Liver (tissue), 9 donors: ENCODE measurements around the gene BIRC7. TPM values are rescaled to one million over a fixed set of nuclear protein-coding genes. Genes with fewer than 3 reads are reported as not detected.

Experiments
- DNase-seq: peaks from one replicate; pipeline ENCODE4 v3.0.0-alpha.2; 2017; ENCODE audit warnings: low spot score
- H3K27ac ChIP-seq, 2 donors: one replicate each; pipeline ENCODE4 v1.7.0; 2013; ENCODE audit warnings: inconsistent platforms in 2 of 2, low read length in 2 of 2, control low read depth in 1 of 2, low read depth in 1 of 2, mild to moderate bottlenecking in 1 of 2
- H3K27me3 ChIP-seq, 4 donors: one replicate each; pipeline versions ENCODE4 v1.6.1 to v1.7.0; 2013; ENCODE audit warnings: low read length in 3 of 4, inconsistent platforms in 1 of 4, mild to moderate bottlenecking in 1 of 4, moderate library complexity in 1 of 4; ENCODE audit not compliant: control insufficient read depth in 4 of 4, insufficient read depth in 4 of 4
- H3K36me3 ChIP-seq, 4 donors: one replicate each; pipeline versions ENCODE4 v1.6.1 to v1.7.0; 2013; ENCODE audit warnings: low read length in 3 of 4, mild to moderate bottlenecking in 3 of 4, low read depth in 1 of 4, moderate library complexity in 1 of 4; ENCODE audit not compliant: control insufficient read depth in 4 of 4, insufficient read depth in 3 of 4
- H3K4me1 ChIP-seq, 4 donors: one replicate each; pipeline versions ENCODE4 v1.6.1 to v1.7.0; 2013; ENCODE audit warnings: low read length in 3 of 4, mild to moderate bottlenecking in 3 of 4, moderate library complexity in 1 of 4; ENCODE audit not compliant: control insufficient read depth in 4 of 4, insufficient read depth in 4 of 4
- H3K4me3 ChIP-seq, 3 donors: one replicate each; pipeline versions ENCODE4 v1.6.1 to v1.7.0; 2013; ENCODE audit warnings: low read length in 3 of 3, control low read depth in 1 of 3, low read depth in 1 of 3, mild to moderate bottlenecking in 1 of 3
- H3K9ac ChIP-seq, 2 donors: one replicate each; pipeline ENCODE4 v1.7.0; 2013; ENCODE audit warnings: low read length in 2 of 2, mild to moderate bottlenecking in 2 of 2, moderate library complexity in 2 of 2, control low read depth in 1 of 2, low read depth in 1 of 2
- H3K9me3 ChIP-seq, 4 donors: one replicate each; pipeline versions ENCODE4 v1.6.1 to v1.7.0; 2013; ENCODE audit warnings: low read length in 3 of 4; ENCODE audit not compliant: control insufficient read depth in 4 of 4
- EGR1 ChIP-seq, 2 donors: IDR thresholded peaks; 2 replicates each; pipeline ENCODE4 v1.6.1; 2016 to 2018; ENCODE audit warnings: antibody characterized with exemption in 2 of 2, low read depth in 2 of 2
- FOXA1 ChIP-seq: IDR thresholded peaks from 2 replicates; pipeline ENCODE4 v1.6.1; 2016; ENCODE audit warnings: antibody characterized with exemption
- FOXA2 ChIP-seq: IDR thresholded peaks from 2 replicates; pipeline ENCODE4 v1.6.1; 2016; ENCODE audit warnings: antibody characterized with exemption
- GABPA ChIP-seq, 2 donors: IDR thresholded peaks in 1 of 2; conservative IDR thresholded peaks in 1 of 2; 2 replicates each; pipeline ENCODE4 v1.6.1; 2016; ENCODE audit warnings: antibody characterized with exemption in 2 of 2, mild to moderate bottlenecking in 1 of 2, moderate library complexity in 1 of 2
- HNF4A ChIP-seq, 2 donors: conservative IDR thresholded peaks; 2 replicates each; pipeline ENCODE4 v1.6.1; 2016; ENCODE audit warnings: antibody characterized with exemption in 2 of 2, mild to moderate bottlenecking in 2 of 2
- HNF4G ChIP-seq: IDR thresholded peaks from 2 replicates; pipeline ENCODE4 v1.6.1; 2016; ENCODE audit warnings: antibody characterized with exemption
- JUND ChIP-seq, 2 donors: IDR thresholded peaks; 2 replicates each; pipeline ENCODE4 v1.6.1; 2016; ENCODE audit warnings: antibody characterized with exemption in 2 of 2
- NR2F2 ChIP-seq: IDR thresholded peaks from 2 replicates; pipeline ENCODE4 v1.6.1; 2016; ENCODE audit warnings: antibody characterized with exemption
- RAD21 ChIP-seq, 2 donors: IDR thresholded peaks; 2 replicates each; pipeline ENCODE4 v1.6.1; 2016; ENCODE audit warnings: antibody characterized with exemption in 2 of 2, mild to moderate bottlenecking in 2 of 2
- RXRA ChIP-seq, 2 donors: IDR thresholded peaks; 2 replicates each; pipeline ENCODE4 v1.6.1; 2017 to 2018; ENCODE audit warnings: antibody characterized with exemption in 2 of 2, mild to moderate bottlenecking in 1 of 2
- SP1 ChIP-seq: IDR thresholded peaks from 2 replicates; pipeline ENCODE4 v1.6.1; 2018; ENCODE audit warnings: antibody characterized with exemption, mild to moderate bottlenecking
- TAF1 ChIP-seq: conservative IDR thresholded peaks from 2 replicates; pipeline ENCODE4 v1.6.1; 2016; ENCODE audit warnings: antibody characterized with exemption, mild to moderate bottlenecking
- YY1 ChIP-seq: IDR thresholded peaks from 2 replicates; pipeline ENCODE4 v1.6.1; 2016; ENCODE audit warnings: antibody characterized with exemption, mild to moderate bottlenecking
- WGBS: extraction: QIAGEN DNeasy Blood & Tissue Kit; methylation state at CpG from one replicate; pipeline ENCODE4 v1.1.7; 2013; 5-methylcytosine and 5-hydroxymethylcytosine counted together
- polyA plus RNA-seq, 2 donors: library from polyadenylated mRNA; stranded (reverse) in 1 of 2; unstranded in 1 of 2; fragments of 200-250 nt in 1 of 2; fragments of >200 nt in 1 of 2; fragmentation: Nextera tagmentation in 1 of 2; extraction: Ambion mirVana in 1 of 2; gene quantifications; one replicate each; pipeline versions ENCODE4 v1.2.1 to v1.2.3, GENCODE V29; 2013 to 2015
- total RNA-seq, 2 donors: library from RNA; depleted of rRNA; stranded (reverse); fragments of >200 nt; gene quantifications; one replicate each; pipeline ENCODE4 v1.2.3, GENCODE V29; 2014
- TF ChIP-seq, protein P1 (sequence below): IDR thresholded peaks from 2 replicates; pipeline ENCODE4 v1.6.1; 2016; ENCODE audit warnings: antibody characterized with exemption
- TF ChIP-seq, protein P2 (sequence below): IDR thresholded peaks from 2 replicates; pipeline ENCODE4 v1.6.1; 2016; ENCODE audit warnings: antibody characterized with exemption, mild to moderate bottlenecking
- TF ChIP-seq, protein P3 (sequence below): fragments of 150-350 bp; IDR thresholded peaks from 2 replicates; pipeline ENCODE4 v1.5.1; 2017; ENCODE audit warnings: improper control_type of control experiment, low read depth, low read length; ENCODE audit not compliant: missing input control
- TF ChIP-seq, protein P4 (sequence below): IDR thresholded peaks from 2 replicates; pipeline ENCODE4 v1.6.1; 2016; ENCODE audit warnings: antibody characterized with exemption
- TF ChIP-seq, protein P5 (sequence below): IDR thresholded peaks from 2 replicates; pipeline ENCODE4 v1.6.1; 2016; ENCODE audit warnings: antibody characterized with exemption
- donor health status: healthy.
- donor health status: healthy.
- donor health status: healthy.
- donor health status: healthy.
- donor health status: healthy.

The BIRC7 gene
- total and polyA plus RNA-seq, 4 donors = 0.23 TPM; not detected in 3

DNA sequence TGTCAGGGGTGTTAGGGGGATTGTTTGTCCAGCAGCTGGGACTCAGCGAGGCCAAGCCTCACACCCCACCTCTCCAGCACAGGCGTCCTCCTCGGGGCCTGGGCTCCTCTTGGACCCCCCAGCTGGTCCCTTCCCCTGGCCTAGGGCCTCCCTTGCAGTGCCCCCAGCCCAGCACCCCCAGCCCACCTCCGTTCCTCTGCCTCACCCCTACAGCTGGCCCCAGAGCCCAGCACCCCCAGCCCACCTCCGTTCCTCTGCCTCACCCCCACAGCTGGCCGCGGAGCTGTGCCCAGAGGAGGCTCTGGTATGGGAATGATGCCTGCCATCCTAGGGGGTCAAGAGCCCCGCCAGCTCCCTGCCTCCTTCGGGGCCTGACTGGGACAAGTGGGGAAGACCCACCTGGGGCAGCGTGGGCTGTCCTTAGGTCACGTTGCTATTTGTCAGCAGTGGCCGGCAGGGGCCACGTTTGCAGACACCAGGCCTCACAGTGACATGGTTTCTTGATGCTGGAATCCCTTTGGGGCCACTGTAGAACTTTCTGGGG, 49.3 kb downstream of the BIRC7 start:
- H3K36me3 ChIP-seq = peaks cover 5 to 59% (median 13%) of the 10 kb centered on the region in 4 donors

More for the DNA sequence above, 49.3 kb downstream of the BIRC7 start:
- H3K4me3 ChIP-seq = no peak overlapping the region
- H3K27me3 ChIP-seq = no peaks in the 10 kb centered on the region
- TF ChIP-seq NR2F2 (no peak), YY1 (no peak), RXRA (IDR thresholded peaks at IDR 0.05) (no peak), JUND (IDR thresholded peaks at IDR 0.05) (no peak), GABPA (IDR thresholded peaks at IDR 0.05 in 1 of 2, conservative IDR thresholded peaks at IDR 0.05 in 1 of 2) (no peak), RAD21 (IDR thresholded peaks at IDR 0.05) (no peak), FOXA1 (no peak), SP1 (no peak), HNF4A (conservative IDR thresholded peaks at IDR 0.05) (no peak), FOXA2 (no peak), HNF4G (no peak), TAF1 (no peak), EGR1 (IDR thresholded peaks at IDR 0.05; ENCODE audit: low read depth in 2 of 2) (no peak)
- TF ChIP-seq, protein P1, sequence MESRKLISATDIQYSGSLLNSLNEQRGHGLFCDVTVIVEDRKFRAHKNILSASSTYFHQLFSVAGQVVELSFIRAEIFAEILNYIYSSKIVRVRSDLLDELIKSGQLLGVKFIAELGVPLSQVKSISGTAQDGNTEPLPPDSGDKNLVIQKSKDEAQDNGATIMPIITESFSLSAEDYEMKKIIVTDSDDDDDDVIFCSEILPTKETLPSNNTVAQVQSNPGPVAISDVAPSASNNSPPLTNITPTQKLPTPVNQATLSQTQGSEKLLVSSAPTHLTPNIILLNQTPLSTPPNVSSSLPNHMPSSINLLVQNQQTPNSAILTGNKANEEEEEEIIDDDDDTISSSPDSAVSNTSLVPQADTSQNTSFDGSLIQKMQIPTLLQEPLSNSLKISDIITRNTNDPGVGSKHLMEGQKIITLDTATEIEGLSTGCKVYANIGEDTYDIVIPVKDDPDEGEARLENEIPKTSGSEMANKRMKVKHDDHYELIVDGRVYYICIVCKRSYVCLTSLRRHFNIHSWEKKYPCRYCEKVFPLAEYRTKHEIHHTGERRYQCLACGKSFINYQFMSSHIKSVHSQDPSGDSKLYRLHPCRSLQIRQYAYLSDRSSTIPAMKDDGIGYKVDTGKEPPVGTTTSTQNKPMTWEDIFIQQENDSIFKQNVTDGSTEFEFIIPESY = no peak
- TF ChIP-seq, protein P2, sequence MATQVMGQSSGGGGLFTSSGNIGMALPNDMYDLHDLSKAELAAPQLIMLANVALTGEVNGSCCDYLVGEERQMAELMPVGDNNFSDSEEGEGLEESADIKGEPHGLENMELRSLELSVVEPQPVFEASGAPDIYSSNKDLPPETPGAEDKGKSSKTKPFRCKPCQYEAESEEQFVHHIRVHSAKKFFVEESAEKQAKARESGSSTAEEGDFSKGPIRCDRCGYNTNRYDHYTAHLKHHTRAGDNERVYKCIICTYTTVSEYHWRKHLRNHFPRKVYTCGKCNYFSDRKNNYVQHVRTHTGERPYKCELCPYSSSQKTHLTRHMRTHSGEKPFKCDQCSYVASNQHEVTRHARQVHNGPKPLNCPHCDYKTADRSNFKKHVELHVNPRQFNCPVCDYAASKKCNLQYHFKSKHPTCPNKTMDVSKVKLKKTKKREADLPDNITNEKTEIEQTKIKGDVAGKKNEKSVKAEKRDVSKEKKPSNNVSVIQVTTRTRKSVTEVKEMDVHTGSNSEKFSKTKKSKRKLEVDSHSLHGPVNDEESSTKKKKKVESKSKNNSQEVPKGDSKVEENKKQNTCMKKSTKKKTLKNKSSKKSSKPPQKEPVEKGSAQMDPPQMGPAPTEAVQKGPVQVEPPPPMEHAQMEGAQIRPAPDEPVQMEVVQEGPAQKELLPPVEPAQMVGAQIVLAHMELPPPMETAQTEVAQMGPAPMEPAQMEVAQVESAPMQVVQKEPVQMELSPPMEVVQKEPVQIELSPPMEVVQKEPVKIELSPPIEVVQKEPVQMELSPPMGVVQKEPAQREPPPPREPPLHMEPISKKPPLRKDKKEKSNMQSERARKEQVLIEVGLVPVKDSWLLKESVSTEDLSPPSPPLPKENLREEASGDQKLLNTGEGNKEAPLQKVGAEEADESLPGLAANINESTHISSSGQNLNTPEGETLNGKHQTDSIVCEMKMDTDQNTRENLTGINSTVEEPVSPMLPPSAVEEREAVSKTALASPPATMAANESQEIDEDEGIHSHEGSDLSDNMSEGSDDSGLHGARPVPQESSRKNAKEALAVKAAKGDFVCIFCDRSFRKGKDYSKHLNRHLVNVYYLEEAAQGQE = no peak
- TF ChIP-seq, protein P3, sequence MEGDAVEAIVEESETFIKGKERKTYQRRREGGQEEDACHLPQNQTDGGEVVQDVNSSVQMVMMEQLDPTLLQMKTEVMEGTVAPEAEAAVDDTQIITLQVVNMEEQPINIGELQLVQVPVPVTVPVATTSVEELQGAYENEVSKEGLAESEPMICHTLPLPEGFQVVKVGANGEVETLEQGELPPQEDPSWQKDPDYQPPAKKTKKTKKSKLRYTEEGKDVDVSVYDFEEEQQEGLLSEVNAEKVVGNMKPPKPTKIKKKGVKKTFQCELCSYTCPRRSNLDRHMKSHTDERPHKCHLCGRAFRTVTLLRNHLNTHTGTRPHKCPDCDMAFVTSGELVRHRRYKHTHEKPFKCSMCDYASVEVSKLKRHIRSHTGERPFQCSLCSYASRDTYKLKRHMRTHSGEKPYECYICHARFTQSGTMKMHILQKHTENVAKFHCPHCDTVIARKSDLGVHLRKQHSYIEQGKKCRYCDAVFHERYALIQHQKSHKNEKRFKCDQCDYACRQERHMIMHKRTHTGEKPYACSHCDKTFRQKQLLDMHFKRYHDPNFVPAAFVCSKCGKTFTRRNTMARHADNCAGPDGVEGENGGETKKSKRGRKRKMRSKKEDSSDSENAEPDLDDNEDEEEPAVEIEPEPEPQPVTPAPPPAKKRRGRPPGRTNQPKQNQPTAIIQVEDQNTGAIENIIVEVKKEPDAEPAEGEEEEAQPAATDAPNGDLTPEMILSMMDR = no peak
- TF ChIP-seq, protein P4, sequence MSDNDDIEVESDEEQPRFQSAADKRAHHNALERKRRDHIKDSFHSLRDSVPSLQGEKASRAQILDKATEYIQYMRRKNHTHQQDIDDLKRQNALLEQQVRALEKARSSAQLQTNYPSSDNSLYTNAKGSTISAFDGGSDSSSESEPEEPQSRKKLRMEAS = no peak
- TF ChIP-seq, protein P5, sequence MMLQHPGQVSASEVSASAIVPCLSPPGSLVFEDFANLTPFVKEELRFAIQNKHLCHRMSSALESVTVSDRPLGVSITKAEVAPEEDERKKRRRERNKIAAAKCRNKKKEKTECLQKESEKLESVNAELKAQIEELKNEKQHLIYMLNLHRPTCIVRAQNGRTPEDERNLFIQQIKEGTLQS = no peak
- no peak overlapping the region for H3K9ac ChIP-seq
- H3K27ac ChIP-seq = no peak overlapping the region
- H3K9me3 ChIP-seq = no peaks in the 10 kb centered on the region
- 91% methylated on average over 13 of the region's 13 CpGs for whole genome bisulfite sequencing
- no peak for DNase-seq
- no peaks in the 10 kb centered on the region for H3K4me1 ChIP-seq
